ENCODE results near the gene EGLN2. TPM values are rescaled to one million over a fixed set of nuclear protein-coding genes. Genes with fewer than 3 reads are reported as not detected.

The EGLN2 gene
- total RNA-seq (10 to 100 TPM; 22.3 to 45.6 (median 27.4) TPM), polyA plus RNA-seq (10 to 100 TPM; 57.6 to 82.1 TPM)

- H3K4me3 ChIP-seq = peak within 1 kb of the TSS; percentile 76 to 93 (median 90)
- ATAC-seq (peak; percentile 86 to 90 (median 86)), FAIRE-seq (peak; percentile 80), DNase-seq (peak; percentile 98 to 100 (median 100))
- no peak for TF ChIP-seq CTCF (IDR thresholded peaks at IDR 0.05)
- no peaks in the 10 kb centered on the region for H3K9me3 ChIP-seq
- intact Hi-C loops (cut with DNase I) = no loop called here
- peak within 1 kb of the TSS; percentile 70 to 92 (median 82) for H3K27ac ChIP-seq
- H3K36me3 ChIP-seq = no peaks in the 10 kb centered on the region
- no peaks in the 10 kb centered on the region for H3K27me3 ChIP-seq
- peaks cover 23 to 43% (median 36%) of the 10 kb centered on the region in 3 donors for H3K4me1 ChIP-seq
- 1% methylated on average over 37 to 103 of the region's 110 CpGs for WGBS, 2 donors
These were observed at the start of gene EGLN2 for GRCh38 chr19:40798683-40799557. TSS of gene EGLN2 (plus strand) at chr19:40799191. CDS start at chr19:40800573, 1,382 bp downstream.

- peak within 1 kb of the TSS; percentile 80 to 92 (median 90) for H3K27ac ChIP-seq
- no peak for TF ChIP-seq CTCF (IDR thresholded peaks at IDR 0.05)
- 0 to 1% methylated on average over 43 of the region's 43 CpGs for WGBS, 2 donors
- H3K9me3 ChIP-seq = no peaks in the 10 kb centered on the region
- peak within 1 kb of the TSS; percentile 37 to 80 (median 55) for H3K4me3 ChIP-seq
- peak; percentile 88 to 93 (median 90) for ATAC-seq
- DNase-seq = peak; percentile 96 to 100 (median 100)
- FAIRE-seq = peak; percentile 98
- no peaks in the 10 kb centered on the region for H3K27me3 ChIP-seq
- peaks cover 0 to 30% (median 7%) of the 10 kb centered on the region in 3 donors for H3K4me1 ChIP-seq
- no peaks in the 10 kb centered on the region for H3K36me3 ChIP-seq
- intact Hi-C loops (cut with DNase I) = no loop called here
These were observed 48.7 kb upstream of the EGLN2 start, which contains the start of gene ACTMAP for GRCh38 chr19:40750058-40750873. TSS of gene ACTMAP (minus strand) at chr19:40750477. CDS start at chr19:40749803, 674 bp downstream.

GRCh38 chr19:40750874-40751537 lies 48.0 kb upstream of the EGLN2 start, which contains the start of gene SNRPA:
TSS of gene SNRPA (plus strand) at chr19:40751203. CDS start at chr19:40751409, 206 bp downstream.
- ATAC-seq = peak; percentile 84 to 90 (median 86)
- peaks cover 0 to 4% (median 0%) of the 10 kb centered on the region in 3 donors for H3K36me3 ChIP-seq
- DNase-seq = peak; percentile 92 to 98 (median 96)
- H3K4me1 ChIP-seq = peaks cover 0 to 36% (median 7%) of the 10 kb centered on the region in 3 donors
- no peaks in the 10 kb centered on the region for H3K27me3 ChIP-seq
- FAIRE-seq = no peak
- H3K4me3 ChIP-seq = peak within 1 kb of the TSS; percentile 37 to 80 (median 55)
- H3K27ac ChIP-seq = peak within 1 kb of the TSS; percentile 80 to 92 (median 90)
- 0% methylated on average over 46 of the region's 46 CpGs for WGBS, 2 donors
- no peaks in the 10 kb centered on the region for H3K9me3 ChIP-seq
- no peak for TF ChIP-seq CTCF (IDR thresholded peaks at IDR 0.05)
- intact Hi-C loops (cut with DNase I) = no loop called here

GRCh38 chr19:40752257-40752781 lies 46.7 kb upstream of the EGLN2 start:
- H3K4me1 ChIP-seq = peaks cover 0 to 38% (median 7%) of the 10 kb centered on the region in 3 donors
- 56 to 65% methylated on average over 12 of the region's 12 CpGs for WGBS, 2 donors
- H3K27ac ChIP-seq = peak overlapping the region in 1 of 4 donors; percentile 92
- intact Hi-C loops (cut with DNase I) = no loop called here
- TF ChIP-seq CTCF (IDR thresholded peaks at IDR 0.05) = no peak
- H3K4me3 ChIP-seq = peak overlapping the region; percentile 29 to 80 (median 49)
- DNase-seq = no peak
- H3K9me3 ChIP-seq = no peaks in the 10 kb centered on the region
- FAIRE-seq = no peak
- H3K36me3 ChIP-seq = peaks cover 0 to 8% (median under 1%) of the 10 kb centered on the region in 3 donors
- no peak for ATAC-seq
- H3K27me3 ChIP-seq = no peaks in the 10 kb centered on the region
